Activated naive CD4-positive, alpha-beta T cell treated with anti-CD3 and anti-CD28 coated beads, Interleukin-2, amount 50 U/mL, for 72 hours (primary cell): ENCODE results near the gene CARD11. TPM values are rescaled to one million over a fixed set of nuclear protein-coding genes. Genes with fewer than 3 reads are reported as not detected.

Source experiments
- ATAC-seq, 2 donors: fragments of 150-1000 bp; cut with Tn5 transposase; 2 replicates each; pipeline ENCODE4 v1.10.0; 2021; ENCODE audit warnings: mild to moderate bottlenecking in 2 of 2, moderate library complexity in 2 of 2
- DNase-seq, 2 donors: peaks; one replicate each; pipeline ENCODE4 v3.0.0; 2021 to 2022; ENCODE audit warnings: low spot score in 2 of 2
- H3K27ac Mint-ChIP-seq, 2 donors: one replicate each; pipeline ENCODE4 v1.8.0; 2022; ENCODE audit warnings: mild to moderate bottlenecking in 2 of 2, mixed read lengths in 2 of 2
- H3K36me3 Mint-ChIP-seq, 2 donors: one replicate each; pipeline ENCODE4 v1.8.0; 2022; ENCODE audit warnings: mixed read lengths in 2 of 2
- H3K9me3 Mint-ChIP-seq, 2 donors: one replicate each; pipeline ENCODE4 v1.8.0; 2022; ENCODE audit warnings: mixed read lengths in 2 of 2
- total RNA-seq, 2 donors: library from RNA; stranded (reverse); gene quantifications; one replicate each; pipeline ENCODE4 v1.2.3, GENCODE V29; 2022

Gene CARD11
- total RNA-seq, 2 donors from 2014 or later, result 83.3 to 131 TPM

GRCh38 chr7:3011211-3011852 is 32.3 kb downstream of the CARD11 start:
- peaks cover 36 to 64% of the 10 kb centered on the region in 2 donors for H3K36me3 Mint-ChIP-seq
- H3K9me3 Mint-ChIP-seq, result peaks cover 0 to 7% of the 10 kb centered on the region in 2 donors
- DNase-seq (no peak), ATAC-seq (peak; percentile 40 to 89)
- H3K27ac Mint-ChIP-seq, result peak overlapping the region; percentile 17 to 71

GRCh38 chr7:3010161-3010560 is 33.5 kb downstream of the CARD11 start:
- ATAC-seq, result no peak
- peaks cover 0 to 7% of the 10 kb centered on the region in 2 donors for H3K9me3 Mint-ChIP-seq

DNA sequence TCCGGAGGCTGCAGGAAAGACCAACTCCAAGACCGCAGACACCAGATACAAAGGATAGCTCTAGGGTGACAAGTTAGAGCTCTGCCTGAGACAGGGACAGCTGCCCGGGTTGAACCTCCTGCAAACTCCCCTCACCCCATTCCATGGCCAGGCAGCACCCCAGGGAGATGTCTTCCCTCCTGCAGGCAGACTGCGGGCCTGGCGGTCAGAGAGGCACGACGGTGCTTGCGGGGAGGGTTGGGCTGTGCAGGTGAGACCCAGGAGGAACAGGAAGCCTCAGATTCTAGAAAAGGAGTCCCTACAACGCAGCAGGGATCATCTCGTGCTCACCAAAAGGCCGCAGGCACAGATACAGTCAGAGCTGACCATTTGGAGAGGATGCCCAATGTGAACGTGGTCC is 34.6 kb downstream of the CARD11 start:
- peaks cover 24 to 52% of the 10 kb centered on the region in 2 donors for H3K36me3 Mint-ChIP-seq
- DNase-seq (no peak), ATAC-seq (no peak)
- H3K9me3 Mint-ChIP-seq, result peaks cover 0 to 7% of the 10 kb centered on the region in 2 donors
- peak overlapping the region; percentile 19 to 54 for H3K27ac Mint-ChIP-seq

More at GRCh38 chr7:3010161-3010560, 33.5 kb downstream of the CARD11 start:
- peak overlapping the region; percentile 76 to 78 for H3K27ac Mint-ChIP-seq
- no peak for DNase-seq
- H3K36me3 Mint-ChIP-seq, result peaks cover 30 to 61% of the 10 kb centered on the region in 2 donors

GRCh38 chr7:3008386-3008785 is 35.3 kb downstream of the CARD11 start:
- no peak for ATAC-seq
- no peak for DNase-seq
- peaks cover 0 to 7% of the 10 kb centered on the region in 2 donors for H3K9me3 Mint-ChIP-seq
- H3K36me3 Mint-ChIP-seq, result peaks cover 19 to 52% of the 10 kb centered on the region in 2 donors
- peak overlapping the region; percentile 8 to 66 for H3K27ac Mint-ChIP-seq

- DNase-seq (no peak), ATAC-seq (no peak)
- peaks cover 0 to 7% of the 10 kb centered on the region in 2 donors for H3K9me3 Mint-ChIP-seq
- H3K36me3 Mint-ChIP-seq, result peaks cover 19 to 46% of the 10 kb centered on the region in 2 donors
- peak overlapping the region; percentile 8 to 66 for H3K27ac Mint-ChIP-seq
Observed at GRCh38 chr7:3007696-3008095, 36.0 kb downstream of the CARD11 start.

DNA sequence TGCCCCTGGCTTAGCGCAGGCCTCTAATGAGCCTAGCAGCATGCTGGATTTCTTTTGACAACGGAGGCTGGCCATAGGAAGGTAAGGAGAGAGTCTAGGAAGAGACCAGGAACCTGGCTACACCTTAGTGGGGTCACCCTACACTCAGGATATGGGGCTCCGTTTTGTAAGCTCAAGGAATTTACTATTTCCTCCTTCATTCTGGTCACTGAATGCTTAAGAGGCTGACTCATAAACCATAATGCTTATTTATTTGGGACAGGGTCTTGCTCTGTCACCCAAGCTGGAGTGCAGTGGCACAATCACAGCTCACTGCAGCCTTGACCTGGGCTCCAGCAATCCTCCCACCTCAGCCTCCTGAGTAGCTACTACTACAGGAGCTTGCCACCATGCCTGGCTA is 38.4 kb downstream of the CARD11 start:
- Mint-ChIP-seq H3K27ac (no peak overlapping the region), H3K9me3 (peaks cover 0 to 7% of the 10 kb centered on the region in 2 donors), H3K36me3 (peaks cover 19 to 65% of the 10 kb centered on the region in 2 donors)
- ATAC-seq, result no peak
- no peak for DNase-seq

DNA sequence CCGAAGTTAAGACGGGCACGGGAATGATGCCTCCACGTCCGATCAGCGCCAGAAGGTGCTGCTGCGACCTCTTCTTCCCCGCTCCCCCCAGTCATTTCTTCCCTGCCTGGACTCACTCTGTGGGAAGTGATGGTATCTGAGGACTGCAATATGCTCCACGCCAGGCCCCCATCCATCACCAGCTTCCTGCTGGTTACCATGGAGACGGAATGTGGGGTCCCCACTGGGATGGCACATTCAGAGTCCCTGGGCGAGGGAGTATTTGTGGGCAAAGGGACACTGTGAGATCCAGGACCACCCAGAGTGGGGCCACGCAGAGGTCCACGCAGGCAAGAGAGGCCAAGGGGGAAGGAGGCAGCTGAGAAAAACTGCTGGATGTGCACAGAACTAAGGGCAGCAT is 39.7 kb downstream of the CARD11 start:
- DNase-seq (no peak), ATAC-seq (peak in 1 of 2 donors; percentile 18)
- Mint-ChIP-seq H3K27ac (peak overlapping the region in 1 of 2 donors; percentile 65), H3K9me3 (peaks cover 0 to 11% of the 10 kb centered on the region in 2 donors), H3K36me3 (peaks cover 17 to 70% of the 10 kb centered on the region in 2 donors)

DNA sequence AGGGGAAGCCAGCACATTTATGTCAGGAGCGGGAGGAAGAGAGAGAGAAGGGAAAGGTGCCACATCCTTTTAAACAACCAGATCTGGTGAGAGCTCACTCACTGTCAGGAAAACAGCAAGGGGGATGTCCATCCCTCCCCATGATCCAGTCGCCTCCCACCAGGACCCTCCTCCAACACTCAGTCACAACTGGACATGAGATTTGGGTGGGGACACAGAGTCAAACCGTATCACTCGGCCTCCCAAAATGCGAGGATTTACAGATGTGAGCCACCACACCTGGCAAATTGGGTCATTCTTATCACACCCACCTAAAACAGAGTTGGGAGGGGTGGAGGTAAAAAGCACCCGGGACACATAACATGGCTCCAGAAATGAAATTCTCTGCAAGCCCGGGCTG is 41.0 kb downstream of the CARD11 start:
- Mint-ChIP-seq H3K9me3 (peaks cover 0 to 5% of the 10 kb centered on the region in 2 donors), H3K27ac (no peak overlapping the region), H3K36me3 (peaks cover 10 to 64% of the 10 kb centered on the region in 2 donors)
- ATAC-seq, result no peak
- no peak for DNase-seq

GRCh38 chr7:3000566-3000965 is 43.1 kb downstream of the CARD11 start:
- Mint-ChIP-seq H3K36me3 (peaks cover 20 to 67% of the 10 kb centered on the region in 2 donors), H3K9me3 (peaks cover 0 to 10% of the 10 kb centered on the region in 2 donors), H3K27ac (peak overlapping the region in 1 of 2 donors; percentile 59)
- ATAC-seq (no peak), DNase-seq (peak in 1 of 2 donors; percentile 25)

- DNase-seq, result peak in 1 of 2 donors; percentile 50
- no peak for ATAC-seq
- Mint-ChIP-seq H3K36me3 (peaks cover 32 to 81% of the 10 kb centered on the region in 2 donors), H3K9me3 (peaks cover 0 to 10% of the 10 kb centered on the region in 2 donors), H3K27ac (peak overlapping the region; percentile 59 to 87)
Observed at GRCh38 chr7:2999078-2999500, 44.6 kb downstream of the CARD11 start.

DNA sequence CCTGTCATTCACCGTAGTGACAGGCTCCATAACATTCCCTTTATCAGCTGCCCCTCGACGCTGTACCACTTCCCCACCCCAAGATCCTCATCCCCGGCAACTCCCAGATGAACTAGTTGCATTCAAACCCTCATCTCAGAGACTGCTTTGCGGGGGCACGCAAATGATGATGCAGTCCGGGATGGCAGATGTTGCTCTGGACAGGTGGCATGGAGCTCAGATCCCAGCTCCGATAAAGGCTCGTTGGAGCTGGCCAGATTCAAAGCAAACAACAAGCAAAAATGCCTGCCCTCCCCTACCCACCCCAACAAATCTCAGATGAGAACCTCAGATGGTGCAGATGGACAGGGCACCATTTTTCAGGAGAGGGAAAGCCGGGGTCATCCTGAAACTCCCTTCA is 46.7 kb downstream of the CARD11 start:
- Mint-ChIP-seq H3K36me3 (peaks cover 36 to 90% of the 10 kb centered on the region in 2 donors), H3K9me3 (peaks cover 4 to 18% of the 10 kb centered on the region in 2 donors), H3K27ac (peak overlapping the region in 1 of 2 donors; percentile 37)
- DNase-seq (peak in 1 of 2 donors; percentile 28), ATAC-seq (no peak)

DNA sequence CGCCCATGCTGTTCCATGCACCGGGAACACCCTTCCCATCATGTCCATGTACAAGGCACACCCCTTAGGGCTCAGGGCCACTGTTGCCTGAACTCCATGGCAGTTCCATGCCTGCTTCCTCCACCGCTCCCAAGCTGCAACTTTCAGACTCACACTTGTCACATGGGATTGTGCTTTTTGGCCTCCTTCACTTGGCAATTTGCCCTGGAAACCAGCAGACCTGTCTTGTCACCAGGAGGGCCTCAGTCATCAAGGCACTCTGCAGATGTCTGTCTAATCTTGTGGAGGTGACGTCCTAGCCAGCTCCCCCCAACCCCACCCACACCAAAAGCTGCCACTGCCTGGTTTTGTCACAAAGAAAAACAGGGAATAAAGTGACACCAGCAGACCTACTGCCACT is 47.5 kb downstream of the CARD11 start:
- ATAC-seq (no peak), DNase-seq (peak in 1 of 2 donors; percentile 38)
- H3K36me3 Mint-ChIP-seq, result peaks cover 38 to 91% of the 10 kb centered on the region in 2 donors
- no peak overlapping the region for H3K27ac Mint-ChIP-seq
- H3K9me3 Mint-ChIP-seq, result peaks cover 4 to 22% of the 10 kb centered on the region in 2 donors

DNA sequence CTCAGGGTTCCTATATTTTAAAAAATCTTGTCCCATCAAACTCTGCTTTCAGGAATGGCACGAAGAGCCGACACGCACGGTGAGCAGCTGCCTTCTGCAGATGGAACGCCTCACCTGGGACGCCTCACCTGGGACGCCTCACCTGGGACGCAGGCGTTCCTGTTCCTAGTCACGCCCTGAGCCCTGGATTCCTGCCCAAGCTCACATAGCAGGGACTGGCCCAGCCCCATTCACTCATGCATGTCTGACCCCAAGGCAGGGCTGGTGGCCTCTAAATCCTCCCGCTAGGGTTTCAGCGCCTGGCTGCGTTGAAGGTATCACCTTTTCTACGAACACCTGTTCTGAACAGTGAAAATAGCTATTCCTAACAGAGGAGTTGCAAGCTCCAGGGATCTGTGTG is 49.8 kb downstream of the CARD11 start:
- Mint-ChIP-seq H3K9me3 (peaks cover 8 to 22% of the 10 kb centered on the region in 2 donors), H3K36me3 (peaks cover 45 to 86% of the 10 kb centered on the region in 2 donors), H3K27ac (peak overlapping the region in 1 of 2 donors; percentile 36)
- DNase-seq (no peak), ATAC-seq (no peak)

DNA sequence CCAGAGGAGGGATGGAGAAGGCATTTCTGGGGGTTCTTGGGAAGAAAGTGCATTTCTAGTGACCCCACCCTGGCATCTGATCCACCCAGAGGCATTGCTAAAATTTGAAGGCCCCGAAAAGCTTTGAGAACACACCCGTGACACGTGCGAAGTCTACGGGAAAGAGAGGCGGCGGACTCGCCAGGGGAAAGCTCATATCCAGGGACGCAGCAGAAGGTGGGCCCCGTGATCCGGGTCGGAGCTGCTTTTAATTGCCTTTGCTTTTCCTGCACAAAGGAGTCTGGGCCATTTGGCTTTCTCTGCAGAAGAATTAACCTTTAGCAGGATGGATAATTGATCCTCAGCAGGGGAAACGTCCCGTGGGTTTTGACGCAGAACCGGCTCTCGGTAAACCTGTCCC is 50.3 kb downstream of the CARD11 start:
- Mint-ChIP-seq H3K27ac (no peak overlapping the region), H3K36me3 (peaks cover 48 to 89% of the 10 kb centered on the region in 2 donors), H3K9me3 (peaks cover 8 to 25% of the 10 kb centered on the region in 2 donors)
- no peak for ATAC-seq
- DNase-seq, result peak in 1 of 2 donors; percentile 26

- no peak for DNase-seq
- no peak overlapping the region for H3K27ac Mint-ChIP-seq
- no peak for ATAC-seq
- peaks cover 8 to 23% of the 10 kb centered on the region in 2 donors for H3K9me3 Mint-ChIP-seq
- H3K36me3 Mint-ChIP-seq, result peaks cover 39 to 78% of the 10 kb centered on the region in 2 donors
Observed at GRCh38 chr7:2990949-2991470, 52.7 kb downstream of the CARD11 start.

DNA sequence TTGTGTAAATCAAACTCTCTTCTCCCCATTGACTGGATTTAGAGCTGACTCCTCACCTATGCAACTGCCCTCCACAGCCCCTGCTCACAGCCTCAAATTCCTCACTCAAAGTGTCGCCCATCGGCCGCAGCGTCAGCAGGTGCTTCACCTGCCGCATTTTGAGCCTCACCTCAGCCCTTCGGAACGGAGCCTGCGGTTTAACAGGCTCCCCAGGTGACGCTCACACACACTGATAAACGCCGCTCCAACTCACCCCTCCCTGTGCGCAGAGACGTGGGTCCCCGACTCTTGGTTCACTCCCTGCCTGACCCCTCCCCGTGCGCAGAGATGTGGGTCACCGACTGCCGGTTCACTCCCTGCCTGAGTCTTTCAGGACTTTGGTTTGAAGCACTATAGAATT is 57.1 kb downstream of the CARD11 start:
- Mint-ChIP-seq H3K9me3 (peaks cover 4 to 12% of the 10 kb centered on the region in 2 donors), H3K27ac (peak overlapping the region; percentile 6 to 45), H3K36me3 (peaks cover 23 to 61% of the 10 kb centered on the region in 2 donors)
- ATAC-seq (no peak), DNase-seq (no peak)

GRCh38 chr7:2985866-2986265 is 57.8 kb downstream of the CARD11 start:
- peaks cover 4 to 14% of the 10 kb centered on the region in 2 donors for H3K9me3 Mint-ChIP-seq
- H3K27ac Mint-ChIP-seq, result peak overlapping the region; percentile 72 to 85
- no peak for ATAC-seq
- DNase-seq, result no peak
- peaks cover 20 to 61% of the 10 kb centered on the region in 2 donors for H3K36me3 Mint-ChIP-seq
